ENCODE measurements around the gene PSMD12.

Gene PSMD12

GRCh38 chr17:67385122-67385988 lies 19.0 kb upstream of the PSMD12 start:
- DNase-seq, result no peak

- no peak for DNase-seq
Measured at GRCh38 chr17:67381929-67382257, 15.5 kb upstream of the PSMD12 start.

GRCh38 chr17:67379251-67379630 lies 12.9 kb upstream of the PSMD12 start:
- DNase-seq, result no peak

- peak; percentile 63 for DNase-seq
Measured at GRCh38 chr17:67378454-67379250, 12.3 kb upstream of the PSMD12 start.

GRCh38 chr17:67377488-67378453 lies 11.4 kb upstream of the PSMD12 start:
- peak; percentile 77 for DNase-seq

- peak; percentile 77 for DNase-seq
Measured at GRCh38 chr17:67376737-67377487, 10.5 kb upstream of the PSMD12 start, which contains the start of gene PITPNC1. TSS of gene PITPNC1 (plus strand) at chr17:67377281.

- DNase-seq, result peak; percentile 33
Measured at GRCh38 chr17:67376415-67376736, 10.0 kb upstream of the PSMD12 start.

GRCh38 chr17:67375716-67376115 lies 9.3 kb upstream of the PSMD12 start:
- DNase-seq, result no peak

GRCh38 chr17:67375054-67375427 lies 8.7 kb upstream of the PSMD12 start:
- DNase-seq, result no peak

- DNase-seq, result peak; percentile 76
Measured at GRCh38 chr17:67374329-67375053, 8.1 kb upstream of the PSMD12 start.

GRCh38 chr17:67372751-67373150 lies 6.4 kb upstream of the PSMD12 start:
- DNase-seq, result no peak

GRCh38 chr17:67369676-67370075 lies 3.3 kb upstream of the PSMD12 start:
- DNase-seq, result no peak

- no peak for DNase-seq
Measured at GRCh38 chr17:67365738-67366192, 612 bp downstream of the PSMD12 start.

- DNase-seq, result no peak
Measured at GRCh38 chr17:67364847-67365737, 1.3 kb downstream of the PSMD12 start.

- no peak for DNase-seq
Measured at GRCh38 chr17:67362173-67362572, 4.2 kb downstream of the PSMD12 start.

GRCh38 chr17:67360880-67361279 lies 5.5 kb downstream of the PSMD12 start:
- DNase-seq, result no peak

- no peak for DNase-seq
Measured at GRCh38 chr17:67359960-67360791, 6.2 kb downstream of the PSMD12 start.

- no peak for DNase-seq
Measured at GRCh38 chr17:67358612-67359011, 7.8 kb downstream of the PSMD12 start.

GRCh38 chr17:67353929-67354574 lies 12.3 kb downstream of the PSMD12 start:
- no peak for DNase-seq
